ENCODE measurements around the gene PNPLA7.
"Not testable (repeated sequence)": the region's sequence is repeated elsewhere in the genome, so short reads cannot be mapped to it uniquely, and the experiment has no call there.

PNPLA7 gene

GRCh38 chr9:137460363-137461315 lies 89.6 kb downstream of the PNPLA7 start:
- no peak for DNase-seq (ENCODE audit: low spot score)

GRCh38 chr9:137459601-137460362 lies 90.4 kb downstream of the PNPLA7 start:
- no peak for DNase-seq (ENCODE audit: low spot score)

- peak; percentile 90 for DNase-seq (ENCODE audit: low spot score)
These were observed 91.0 kb downstream of the PNPLA7 start, which contains the start of gene NSMF for GRCh38 chr9:137459152-137459600. TSS of gene NSMF (minus strand) at chr9:137459334. CDS start at chr9:137459102, 232 bp downstream.

- no peak for DNase-seq (ENCODE audit: low spot score)
These were observed 91.7 kb downstream of the PNPLA7 start for GRCh38 chr9:137458194-137459151.

GRCh38 chr9:137457406-137458193 lies 92.6 kb downstream of the PNPLA7 start:
- no peak for DNase-seq (ENCODE audit: low spot score)

GRCh38 chr9:137456864-137457405 lies 93.3 kb downstream of the PNPLA7 start:
- no peak for DNase-seq (ENCODE audit: low spot score)

- DNase-seq (ENCODE audit: low spot score) = no peak
These were observed 93.9 kb downstream of the PNPLA7 start for GRCh38 chr9:137456061-137456863.

GRCh38 chr9:137455359-137455991 lies 94.7 kb downstream of the PNPLA7 start:
- DNase-seq (ENCODE audit: low spot score) = no peak

GRCh38 chr9:137454597-137455358 lies 95.4 kb downstream of the PNPLA7 start:
- peak; percentile 37 for DNase-seq (ENCODE audit: low spot score)

GRCh38 chr9:137454145-137454596 lies 96.0 kb downstream of the PNPLA7 start:
- no peak for DNase-seq (ENCODE audit: low spot score)

GRCh38 chr9:137453643-137454081 lies 96.5 kb downstream of the PNPLA7 start:
- DNase-seq (ENCODE audit: low spot score) = peak; percentile 44

- DNase-seq (ENCODE audit: low spot score) = no peak
These were observed 97.2 kb downstream of the PNPLA7 start for GRCh38 chr9:137452761-137453642.

GRCh38 chr9:137452006-137452760 lies 98.0 kb downstream of the PNPLA7 start:
- DNase-seq (ENCODE audit: low spot score) = no peak

GRCh38 chr9:137451264-137452005 lies 98.8 kb downstream of the PNPLA7 start:
- not testable (repeated sequence) for DNase-seq (ENCODE audit: low spot score)

GRCh38 chr9:137450539-137451222 lies 99.5 kb downstream of the PNPLA7 start:
- DNase-seq (ENCODE audit: low spot score) = not testable (repeated sequence)

All from kidney tubule cell (primary cell).